ENCODE measurements around the gene NEU1.

GRCh38 chr6:31859923-31860322 lies 2.7 kb downstream of the NEU1 start:
- TF ChIP-seq CTCF (IDR thresholded peaks at IDR 0.05): no peak
- no peak for TF ChIP-seq POLR2A (IDR thresholded peaks at IDR 0.05)

Measured in thyroid gland (tissue), 4 donors.